Left lung (tissue), 10 donors: ENCODE data around the gene PSENEN. TPM values are rescaled to one million over a fixed set of nuclear protein-coding genes. Genes with fewer than 3 reads are reported as not detected.

Source experiments
- ATAC-seq: fragments of 200-7000 bp; cut with Tn5 transposase; one replicate; pipeline ENCODE4 v1.9.1; 2020; ENCODE audit warnings: moderate library complexity
- DNase-seq, 4 donors: peaks; one replicate each; pipeline ENCODE4 v3.0.0-alpha.2; 2013 to 2020
- H3K27ac ChIP-seq, 2 donors: fragments of 200-600 bp; sonication (generic) in 1 of 2; one replicate each; pipeline versions ENCODE4 v1.5.0 to v1.8.0; 2020 to 2021
- H3K27me3 ChIP-seq, 2 donors: fragments of 200-600 bp; sonication (generic) in 1 of 2; one replicate each; pipeline versions ENCODE4 v1.5.0 to v1.8.0; 2020 to 2021
- H3K36me3 ChIP-seq, 2 donors: fragments of 200-600 bp; sonication (generic) in 1 of 2; one replicate each; pipeline versions ENCODE4 v1.5.0 to v1.8.0; 2020 to 2021
- H3K4me1 ChIP-seq, 2 donors: fragments of 200-600 bp; one replicate each; pipeline ENCODE4 v1.8.0; 2021
- H3K4me3 ChIP-seq, 2 donors: fragments of 200-600 bp; sonication (generic) in 1 of 2; one replicate each; pipeline versions ENCODE4 v1.5.0 to v1.8.0; 2020 to 2021; ENCODE audit warnings: mild to moderate bottlenecking in 1 of 2
- H3K9me3 ChIP-seq, 2 donors: fragments of 200-600 bp; sonication (generic) in 1 of 2; one replicate each; pipeline versions ENCODE4 v1.5.0 to v1.8.0; 2020 to 2021
- intact Hi-C, 2 donors: fragments of 100-400 bp; cut with DNase I; formaldehyde crosslinking; loops; one replicate each; pipeline versions ENCODE4 v1.11.2 to v1.14.2; 2022
- polyA plus RNA-seq, 6 donors: library from polyadenylated mRNA; unstranded; fragments of 120-200 nt; gene quantifications; one replicate each; pipeline ENCODE4 v1.2.1, GENCODE V29; 2013; ENCODE audit not compliant: insufficient read length in 6 of 6
- total RNA-seq, 2 donors: library from RNA; stranded (reverse); fragmentation: NEBNext Ultra II Directional; extraction: Animal tissue kit (Norgen Biotek cat#: 25700); gene quantifications; one replicate each; pipeline ENCODE4 v1.2.1, GENCODE V29; 2021
- TF ChIP-seq, protein P1 (sequence below), 2 donors: fragments of 200-600 bp; sonication (generic) in 1 of 2; IDR thresholded peaks; one replicate each; pipeline versions ENCODE4 v1.5.0 to v1.8.0; 2021; ENCODE audit warnings: antibody characterized with exemption in 2 of 2
- donor health status: DM: no; HTN: yes; CAD: no.
- donor health status: DM: no; HTN: no; CAD: no.

The PSENEN gene
- total and polyA plus RNA-seq, 8 donors: 39.6 to 90.3 (median 50.6) TPM

- H3K27me3 ChIP-seq: peaks cover 0 to 56% of the 10 kb centered on the region in 2 donors
- no peaks in the 10 kb centered on the region for H3K36me3 ChIP-seq
- DNase-seq (peak; percentile 92 to 98 (median 96)), ATAC-seq (peak; percentile 99)
- intact Hi-C loops: no loop called here
- peak overlapping the region; percentile 52 to 57 for H3K4me3 ChIP-seq
- TF ChIP-seq, protein P1, sequence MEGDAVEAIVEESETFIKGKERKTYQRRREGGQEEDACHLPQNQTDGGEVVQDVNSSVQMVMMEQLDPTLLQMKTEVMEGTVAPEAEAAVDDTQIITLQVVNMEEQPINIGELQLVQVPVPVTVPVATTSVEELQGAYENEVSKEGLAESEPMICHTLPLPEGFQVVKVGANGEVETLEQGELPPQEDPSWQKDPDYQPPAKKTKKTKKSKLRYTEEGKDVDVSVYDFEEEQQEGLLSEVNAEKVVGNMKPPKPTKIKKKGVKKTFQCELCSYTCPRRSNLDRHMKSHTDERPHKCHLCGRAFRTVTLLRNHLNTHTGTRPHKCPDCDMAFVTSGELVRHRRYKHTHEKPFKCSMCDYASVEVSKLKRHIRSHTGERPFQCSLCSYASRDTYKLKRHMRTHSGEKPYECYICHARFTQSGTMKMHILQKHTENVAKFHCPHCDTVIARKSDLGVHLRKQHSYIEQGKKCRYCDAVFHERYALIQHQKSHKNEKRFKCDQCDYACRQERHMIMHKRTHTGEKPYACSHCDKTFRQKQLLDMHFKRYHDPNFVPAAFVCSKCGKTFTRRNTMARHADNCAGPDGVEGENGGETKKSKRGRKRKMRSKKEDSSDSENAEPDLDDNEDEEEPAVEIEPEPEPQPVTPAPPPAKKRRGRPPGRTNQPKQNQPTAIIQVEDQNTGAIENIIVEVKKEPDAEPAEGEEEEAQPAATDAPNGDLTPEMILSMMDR (IDR thresholded peaks at IDR 0.05): no peak
- peaks cover 0 to 17% of the 10 kb centered on the region in 2 donors for H3K4me1 ChIP-seq
- H3K9me3 ChIP-seq: no peaks in the 10 kb centered on the region
- peak overlapping the region in 1 of 2 donors; percentile 50 for H3K27ac ChIP-seq
Observed at GRCh38 chr19:35702223-35703012, 43.0 kb upstream of the PSENEN start.

DNA sequence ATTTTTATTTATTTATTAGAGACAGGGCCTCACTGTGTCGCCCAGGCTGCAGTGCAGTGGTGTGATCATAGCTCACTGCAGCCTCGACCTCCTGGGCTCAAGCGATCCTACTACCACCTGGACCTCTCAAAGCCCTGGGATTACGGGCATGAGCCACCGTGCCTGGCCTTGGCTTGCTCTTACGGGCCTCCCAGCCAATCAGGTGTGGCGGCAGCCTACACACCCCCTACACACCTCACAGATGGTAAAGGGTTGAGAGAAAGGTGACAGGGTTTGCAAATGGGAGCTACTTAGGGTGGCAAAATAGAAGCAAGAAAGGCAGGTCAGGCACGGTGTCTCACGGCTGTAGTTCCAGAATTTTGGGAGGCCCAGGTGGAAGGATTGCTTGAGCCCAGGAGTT lies 42.1 kb upstream of the PSENEN start:
- Histone ChIP-seq H3K4me1 (peaks cover 0 to 17% of the 10 kb centered on the region in 2 donors), H3K4me3 (peak overlapping the region in 1 of 2 donors; percentile 57), H3K9me3 (no peaks in the 10 kb centered on the region), H3K27ac (no peak overlapping the region), H3K27me3 (peaks cover 0 to 65% of the 10 kb centered on the region in 2 donors), H3K36me3 (no peaks in the 10 kb centered on the region)
- TF ChIP-seq, protein P1 (IDR thresholded peaks at IDR 0.05): no peak
- intact Hi-C loops: no loop called here
- DNase-seq (no peak), ATAC-seq (no peak)

GRCh38 chr19:35704218-35704617 lies 41.2 kb upstream of the PSENEN start, which contains the start of gene ZBTB32:
TSS of gene ZBTB32 (plus strand) at chr19:35704558. CDS start at chr19:35714627, 10,069 bp downstream.
- intact Hi-C loops: no loop called here
- peak in 1 of 4 donors; percentile 53 for DNase-seq

DNA sequence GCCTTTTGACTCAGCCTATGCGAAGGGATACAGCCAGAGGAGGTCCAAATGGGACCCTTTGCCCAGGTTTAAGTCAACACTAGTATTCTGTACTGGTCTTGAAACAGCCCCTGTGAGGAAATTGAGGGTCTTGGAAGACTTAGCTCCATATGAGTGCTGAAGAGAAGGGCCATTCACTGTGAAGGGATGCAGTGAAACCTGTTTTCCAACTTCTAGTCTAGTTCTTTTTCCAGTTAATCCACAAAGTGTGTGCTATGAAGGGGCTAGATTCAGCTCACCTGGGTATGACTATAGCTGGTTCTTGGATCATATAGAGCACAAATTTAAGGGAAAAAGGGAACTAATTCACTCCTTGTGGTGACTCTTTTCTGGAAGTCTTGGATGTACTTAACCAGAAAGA lies 37.1 kb upstream of the PSENEN start:
- no peak overlapping the region for H3K4me3 ChIP-seq
- peaks cover 0 to 68% of the 10 kb centered on the region in 2 donors for H3K27me3 ChIP-seq
- ATAC-seq (no peak), DNase-seq (peak in 1 of 4 donors; percentile 49)
- no peaks in the 10 kb centered on the region for H3K4me1 ChIP-seq
- TF ChIP-seq, protein P1 (IDR thresholded peaks at IDR 0.05): no peak
- intact Hi-C loops: no loop called here
- H3K27ac ChIP-seq: no peak overlapping the region
- H3K9me3 ChIP-seq: no peaks in the 10 kb centered on the region
- no peaks in the 10 kb centered on the region for H3K36me3 ChIP-seq

More at GRCh38 chr19:35704218-35704617, 41.2 kb upstream of the PSENEN start, which contains the start of gene ZBTB32:
- Histone ChIP-seq H3K4me1 (peaks cover 0 to 17% of the 10 kb centered on the region in 2 donors), H3K4me3 (no peak within 1 kb of the TSS), H3K36me3 (no peaks in the 10 kb centered on the region), H3K27me3 (peaks cover 0 to 72% of the 10 kb centered on the region in 2 donors), H3K27ac (no peak within 1 kb of the TSS), H3K9me3 (no peaks in the 10 kb centered on the region)
- ATAC-seq: peak; percentile 17
- TF ChIP-seq, protein P1 (IDR thresholded peaks at IDR 0.05): no peak
